HG03139 (cell line): ENCODE measurements around the gene YPEL4.

ENCODE experiments used
- ATAC-seq: cut with Tn5 transposase; IDR thresholded peaks from one replicate; pipeline ENCODE4 v1.9.1; 2021; ENCODE audit not compliant: unreplicated experiment

YPEL4 gene

GRCh38 chr11:57596266-57596885 lies 53.3 kb downstream of the YPEL4 start:
- no peak for ATAC-seq
